ENCODE data around the gene GDAP1L1. TPM values are rescaled to one million over a fixed set of nuclear protein-coding genes. Genes with fewer than 3 reads are reported as not detected.

GDAP1L1 gene
- polyA plus RNA-seq, 2 of the 4 experiments (the other 2 are of a cell fraction), result 0.06 to 0.13 TPM

- Histone ChIP-seq H3K4me1 (no peaks in the 10 kb centered on the region), H3K27ac (no peak overlapping the region), H3K9me3 (peaks cover 3% of the 10 kb centered on the region; the same call in 1 of the 3 replicates), H3K4me2 (no peak overlapping the region), H3K4me3 (no peak overlapping the region)
- POLR2A ChIA-PET, result no interaction called here
- no peak for ATAC-seq
- 38% methylated on average over 5 of the region's 5 CpGs for WGBS (ENCODE audit: missing lambda C conversion rate)
- TF ChIP-seq GATA3 (IDR thresholded peaks at IDR 0.05; ENCODE audit: borderline replicate concordance) (no peak), CHD2 (IDR thresholded peaks at IDR 0.05; ENCODE audit: low read length, partially characterized antibody) (no peak), POLR2A (IDR thresholded peaks at IDR 0.05; ENCODE audit: low read length) (no peak), RFX5 (IDR thresholded peaks at IDR 0.05) (no peak), PBX3 (IDR thresholded peaks at IDR 0.05) (no peak), FOSB (CRISPR knock-in tag; IDR thresholded peaks at IDR 0.05) (no peak), HEYL (CRISPR knock-in tag; IDR thresholded peaks at IDR 0.05) (no peak), CTCF (IDR thresholded peaks at IDR 0.05) (no peak), MAZ (IDR thresholded peaks at IDR 0.05; ENCODE audit: borderline replicate concordance, low read depth, low read length) (no peak), TFCP2L1 (CRISPR knock-in tag; IDR thresholded peaks at IDR 0.05) (no peak), TP53 (CRISPR knock-in tag; IDR thresholded peaks at IDR 0.05) (no peak), FOSL2 (IDR thresholded peaks at IDR 0.05) (no peak), FOSL2 (CRISPR knock-in tag; IDR thresholded peaks at IDR 0.05) (no peak), BCL3 (IDR thresholded peaks at IDR 0.05) (no peak), NPAS2 (CRISPR knock-in tag; IDR thresholded peaks at IDR 0.05; ENCODE audit: borderline replicate concordance) (no peak), EHF (CRISPR knock-in tag; IDR thresholded peaks at IDR 0.05) (no peak), HOXB5 (CRISPR knock-in tag; IDR thresholded peaks at IDR 0.05) (no peak), ATOH8 (CRISPR knock-in tag; IDR thresholded peaks at IDR 0.05; ENCODE audit: low read depth) (no peak), KDM5A (IDR thresholded peaks at IDR 0.05) (no peak), HDAC2 (IDR thresholded peaks at IDR 0.05) (no peak)
- CTCF ChIA-PET, result interaction anchor here (1.0 to 1.6 kb wide), 3 partner anchors 23 to 69 kb away, joined by 3 to 4 read pairs (median 3); partner anchors contain the start of gene FITM2
- no peak for FAIRE-seq
- no peak for DNase-seq (ENCODE audit: low read depth in 1 of 2, low spot score in 1 of 2)
Observed at GRCh38 chr20:44287272-44288097, 40.4 kb downstream of the GDAP1L1 start.

- WGBS (ENCODE audit: missing lambda C conversion rate), result 83% methylated on average over 3 of the region's 3 CpGs
- no peak for FAIRE-seq
Observed at GRCh38 chr20:44288252-44288651, 41.1 kb downstream of the GDAP1L1 start.

More at GRCh38 chr20:44288252-44288651, 41.1 kb downstream of the GDAP1L1 start:
- Histone ChIP-seq H3K27ac (no peak overlapping the region), H3K9me3 (peaks cover 3% of the 10 kb centered on the region; the same call in 1 of the 3 replicates), H3K4me2 (no peak overlapping the region), H3K4me3 (no peak overlapping the region), H3K4me1 (no peaks in the 10 kb centered on the region)
- no peak for DNase-seq (ENCODE audit: low read depth in 1 of 2, low spot score in 1 of 2)
- POLR2A ChIA-PET, result no interaction called here
- TF ChIP-seq CBX2 (IDR thresholded peaks at IDR 0.05; ENCODE audit: borderline replicate concordance, low read depth) (no peak), HES2 (IDR thresholded peaks at IDR 0.05) (no peak), CEBPB (IDR thresholded peaks at IDR 0.05) (no peak), NFE2L2 (conservative IDR thresholded peaks at IDR 0.05; ENCODE audit: low read length) (no peak), ZFP36 (IDR thresholded peaks at IDR 0.05; ENCODE audit: borderline replicate concordance, partially characterized antibody) (no peak), FOSB (CRISPR knock-in tag; IDR thresholded peaks at IDR 0.05) (no peak)
- no peak for ATAC-seq
- CTCF ChIA-PET, result interaction anchor here (1.0 to 1.6 kb wide), 2 partner anchors 70 to 98 kb away, joined by 3 read pairs; no protein-coding TSS in a partner anchor
